22Rv1 (cell line): ENCODE data around the gene COLEC12.

Experiments
- CTCF ChIP-seq: fragments of 450-650 bp; IDR thresholded peaks from 2 replicates; pipeline ENCODE4 v1.5.1; 2017; ENCODE audit warnings: mild to moderate bottlenecking
- ZFX ChIP-seq: fragments of 450-650 bp; IDR thresholded peaks from 2 replicates; pipeline ENCODE4 v1.6.1; 2017; ENCODE audit warnings: antibody characterized with exemption, borderline replicate concordance

- TF ChIP-seq CTCF (no peak), ZFX (no peak)
These were observed 37.1 kb downstream of the COLEC12 start for GRCh38 chr18:463403-463802.
